NB4 (cell line): ENCODE measurements around the gene PDILT.

Source experiments
- CTCF ChIP-seq: IDR thresholded peaks from one replicate; pipeline ENCODE4 v1.5.1; 2012; ENCODE audit warnings: low read depth, low read length
- MYC ChIP-seq: IDR thresholded peaks from 2 replicates; pipeline ENCODE4 v1.6.1; 2011; ENCODE audit warnings: low read depth, low read length

GRCh38 chr16:20313741-20314140 lies 90.8 kb downstream of the PDILT start:
- TF ChIP-seq MYC (no peak), CTCF (no peak)
